Stimulated activated CD4-positive, alpha-beta T cell treated with anti-CD3 and anti-CD28 coated beads, Interleukin-2, amount 100 ng/mL, for 48 hours (primary cell): ENCODE measurements around the gene FOXO4.
"Not testable (repeated sequence)": the region's sequence is repeated elsewhere in the genome, so short reads cannot be mapped to it uniquely, and the experiment has no call there.

ENCODE experiments used
- DNase-seq, 2 donors: peaks; one replicate each; pipeline ENCODE4 v3.0.0-alpha.2; 2020

Gene FOXO4, protein sequence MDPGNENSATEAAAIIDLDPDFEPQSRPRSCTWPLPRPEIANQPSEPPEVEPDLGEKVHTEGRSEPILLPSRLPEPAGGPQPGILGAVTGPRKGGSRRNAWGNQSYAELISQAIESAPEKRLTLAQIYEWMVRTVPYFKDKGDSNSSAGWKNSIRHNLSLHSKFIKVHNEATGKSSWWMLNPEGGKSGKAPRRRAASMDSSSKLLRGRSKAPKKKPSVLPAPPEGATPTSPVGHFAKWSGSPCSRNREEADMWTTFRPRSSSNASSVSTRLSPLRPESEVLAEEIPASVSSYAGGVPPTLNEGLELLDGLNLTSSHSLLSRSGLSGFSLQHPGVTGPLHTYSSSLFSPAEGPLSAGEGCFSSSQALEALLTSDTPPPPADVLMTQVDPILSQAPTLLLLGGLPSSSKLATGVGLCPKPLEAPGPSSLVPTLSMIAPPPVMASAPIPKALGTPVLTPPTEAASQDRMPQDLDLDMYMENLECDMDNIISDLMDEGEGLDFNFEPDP

DNA sequence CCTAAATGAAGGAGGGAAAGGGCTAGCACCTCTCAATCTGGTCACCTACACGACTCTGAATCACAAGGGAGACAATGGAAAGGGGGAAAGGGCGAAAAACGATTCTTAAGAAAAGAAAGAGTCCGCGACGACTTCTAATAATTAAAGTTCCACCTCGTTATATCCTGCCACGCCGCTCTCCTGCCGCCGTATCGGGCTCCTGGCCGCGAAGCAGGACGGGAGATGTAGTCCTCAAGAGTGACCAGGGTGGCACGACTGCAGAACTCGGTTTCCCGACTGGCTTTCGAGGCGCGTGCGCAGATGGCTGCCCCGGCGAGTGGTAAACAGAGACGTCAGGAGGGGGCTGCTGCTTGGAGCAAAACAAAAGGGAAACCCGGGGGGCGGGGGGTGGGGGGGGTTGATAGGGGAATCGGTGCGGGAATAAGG is at the start of gene FOXO4:
TSS of gene FOXO4 (plus strand) at position 297 of the 426 bp plus-strand sequence. CDS start 678 bp downstream, outside the sequence.
- peak; percentile 70 to 75 for DNase-seq

DNA sequence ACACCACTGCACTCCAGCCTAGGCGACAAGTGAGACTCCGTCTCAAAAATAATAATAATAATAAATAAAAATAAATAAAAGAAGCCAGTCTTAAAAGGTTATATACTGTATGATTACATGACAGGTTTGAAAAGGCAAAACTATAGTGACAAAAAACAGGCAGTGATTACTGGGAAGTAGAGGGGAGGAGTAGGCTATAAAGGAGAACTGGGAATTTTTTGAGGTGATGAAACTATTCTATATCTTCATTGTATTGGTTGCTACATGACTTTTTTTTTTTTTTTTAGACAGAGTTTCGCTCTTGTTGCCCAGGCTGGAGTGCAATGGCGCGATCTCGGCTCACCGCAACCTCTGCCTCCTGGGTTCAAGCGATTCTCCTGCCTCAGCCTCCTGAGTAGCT is 47.8 kb upstream of the FOXO4 start:
- not testable (repeated sequence) for DNase-seq

DNA sequence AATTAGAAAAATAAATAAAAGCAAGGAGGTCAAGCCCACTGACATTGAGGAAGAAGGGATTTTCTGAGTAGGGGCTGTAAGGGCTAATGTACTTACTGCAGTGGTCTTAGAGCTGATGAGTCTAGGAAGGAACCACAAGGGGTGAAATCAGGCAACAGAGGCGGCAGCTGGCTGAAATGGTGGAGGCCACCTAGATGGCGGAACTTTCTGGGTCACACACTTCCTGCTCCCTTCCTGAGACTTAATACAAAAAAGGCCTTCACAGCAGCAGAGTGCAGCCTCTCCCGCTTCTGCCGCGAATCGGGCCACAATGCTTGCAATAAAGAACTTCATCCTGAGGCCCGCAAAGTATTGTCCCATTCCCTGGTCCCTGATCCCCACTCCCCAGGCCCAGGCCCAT is 42.9 kb upstream of the FOXO4 start:
- DNase-seq: no peak

DNA sequence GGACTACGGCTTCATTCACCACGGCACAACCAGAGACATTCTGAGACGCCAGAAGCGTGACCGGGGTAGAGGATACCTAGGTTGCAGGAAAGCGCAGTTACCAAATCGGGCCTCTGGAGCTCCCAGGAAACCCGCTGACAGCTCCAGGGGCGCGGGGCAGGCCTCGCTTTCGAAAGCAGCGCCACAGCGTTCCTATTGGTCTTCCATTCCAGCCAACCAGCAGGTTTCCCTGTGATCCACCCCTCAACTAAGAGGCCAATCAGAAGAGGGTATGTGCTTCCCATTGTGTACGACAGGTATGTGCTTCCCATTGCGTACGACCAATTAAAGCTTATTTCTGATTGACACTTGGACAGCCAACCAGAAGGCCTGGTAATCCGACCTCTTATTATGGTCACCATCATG is 42.4 kb upstream of the FOXO4 start:
- DNase-seq: no peak

DNA sequence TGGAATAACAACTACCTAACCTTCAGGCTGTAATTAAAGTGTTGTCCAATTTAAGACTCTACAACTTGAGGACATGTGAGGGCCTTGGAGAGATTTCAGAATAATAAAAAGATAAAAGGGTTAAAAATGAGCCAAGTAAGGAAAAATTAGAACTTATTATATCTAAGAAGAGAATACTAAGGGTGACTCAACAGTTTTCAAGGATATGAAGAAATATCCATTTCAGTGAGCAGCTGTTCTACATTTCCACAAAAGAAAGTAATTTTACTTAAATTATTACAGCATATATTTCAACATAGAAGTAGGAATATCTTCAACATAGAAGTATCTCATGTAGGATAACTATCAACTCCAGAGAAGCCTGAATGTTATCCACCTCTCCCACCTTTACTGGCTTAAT is 38.8 kb upstream of the FOXO4 start:
- DNase-seq: no peak

DNA sequence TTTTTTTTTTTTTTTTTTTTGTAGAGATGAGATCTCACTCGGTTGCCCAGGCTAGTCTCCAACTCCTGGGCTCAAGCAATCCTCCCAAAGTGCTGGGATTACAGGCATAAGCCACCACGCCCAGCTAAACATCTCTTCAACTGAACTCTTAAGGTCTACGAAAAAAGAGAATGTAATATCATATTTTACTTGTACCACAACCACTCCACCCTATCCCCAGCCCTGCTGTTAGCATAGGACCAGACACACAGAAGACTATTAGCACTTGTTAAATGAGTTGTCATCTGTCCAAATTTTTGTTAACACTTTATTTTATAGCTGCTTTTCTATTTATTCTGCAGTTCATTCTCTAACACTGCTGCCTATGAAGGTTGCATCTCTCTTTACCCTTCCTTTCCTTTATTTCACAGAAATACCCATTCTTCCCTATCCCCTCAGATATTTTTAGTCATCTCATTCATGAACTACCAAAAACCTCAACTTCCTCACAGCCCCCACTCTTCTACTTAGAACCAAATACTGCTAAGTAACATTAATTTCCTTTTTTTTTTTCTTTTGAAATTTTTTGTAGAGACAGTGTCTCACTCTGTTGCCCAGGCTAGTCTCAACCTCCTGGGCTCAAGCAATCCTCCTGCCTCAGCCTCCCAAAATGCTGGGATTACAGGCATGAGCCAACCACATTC is 37.7 kb upstream of the FOXO4 start:
- DNase-seq: no peak

DNA sequence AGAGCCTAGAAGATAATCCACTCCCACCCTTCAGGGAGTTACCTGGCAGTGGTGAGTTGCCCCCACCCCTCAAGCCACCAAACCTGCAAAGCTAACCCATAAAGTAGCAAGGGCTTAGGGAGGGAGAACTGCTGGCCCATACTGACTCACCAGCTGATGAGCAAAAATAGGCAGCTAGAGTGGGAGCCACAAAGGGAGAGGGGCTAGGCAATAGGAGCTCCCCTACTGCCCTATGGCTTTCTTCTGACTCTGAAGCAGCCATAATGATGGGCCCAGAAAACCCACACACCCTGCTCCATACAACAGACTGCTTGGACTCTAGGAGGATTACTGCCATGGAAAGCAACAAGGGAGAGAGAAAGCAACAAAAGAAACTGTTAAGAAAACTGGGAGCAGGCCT is 35.5 kb upstream of the FOXO4 start:
- no peak for DNase-seq

DNA sequence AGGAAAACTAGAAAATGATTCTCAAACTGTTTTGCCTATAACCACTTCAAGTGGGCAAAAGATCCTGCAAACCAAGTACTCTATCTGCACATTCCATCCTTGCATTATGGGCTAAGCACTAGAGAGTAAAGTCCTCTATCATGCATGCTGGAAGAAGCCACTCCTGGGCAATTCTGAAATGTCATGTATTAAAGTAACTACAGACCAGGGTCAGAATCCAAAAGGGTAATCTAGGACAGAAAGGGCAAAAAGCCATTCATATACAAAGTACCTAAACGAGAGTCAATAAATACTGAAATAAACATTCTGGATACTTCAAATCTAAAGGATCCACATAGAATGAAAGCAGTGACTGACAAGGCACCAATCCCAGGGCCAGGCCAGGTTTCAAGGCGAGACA is 28.6 kb upstream of the FOXO4 start:
- DNase-seq: no peak

DNA sequence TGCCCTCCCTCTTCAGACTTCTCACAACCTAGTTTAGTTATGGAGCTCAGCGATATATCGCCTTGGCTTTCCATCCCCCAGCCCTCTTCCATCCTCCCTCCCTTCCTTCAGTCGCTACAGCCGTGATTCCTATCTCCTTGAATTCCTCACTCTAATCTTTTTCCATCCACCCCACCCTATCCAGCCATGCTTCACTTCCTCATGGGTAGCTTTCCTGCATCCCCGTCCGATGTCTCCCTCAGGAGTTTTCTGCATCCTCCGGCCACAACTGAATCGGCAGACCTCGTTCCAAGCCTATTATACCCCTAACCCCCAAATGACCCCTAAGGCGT is 28.0 kb upstream of the FOXO4 start:
- DNase-seq: no peak

DNA sequence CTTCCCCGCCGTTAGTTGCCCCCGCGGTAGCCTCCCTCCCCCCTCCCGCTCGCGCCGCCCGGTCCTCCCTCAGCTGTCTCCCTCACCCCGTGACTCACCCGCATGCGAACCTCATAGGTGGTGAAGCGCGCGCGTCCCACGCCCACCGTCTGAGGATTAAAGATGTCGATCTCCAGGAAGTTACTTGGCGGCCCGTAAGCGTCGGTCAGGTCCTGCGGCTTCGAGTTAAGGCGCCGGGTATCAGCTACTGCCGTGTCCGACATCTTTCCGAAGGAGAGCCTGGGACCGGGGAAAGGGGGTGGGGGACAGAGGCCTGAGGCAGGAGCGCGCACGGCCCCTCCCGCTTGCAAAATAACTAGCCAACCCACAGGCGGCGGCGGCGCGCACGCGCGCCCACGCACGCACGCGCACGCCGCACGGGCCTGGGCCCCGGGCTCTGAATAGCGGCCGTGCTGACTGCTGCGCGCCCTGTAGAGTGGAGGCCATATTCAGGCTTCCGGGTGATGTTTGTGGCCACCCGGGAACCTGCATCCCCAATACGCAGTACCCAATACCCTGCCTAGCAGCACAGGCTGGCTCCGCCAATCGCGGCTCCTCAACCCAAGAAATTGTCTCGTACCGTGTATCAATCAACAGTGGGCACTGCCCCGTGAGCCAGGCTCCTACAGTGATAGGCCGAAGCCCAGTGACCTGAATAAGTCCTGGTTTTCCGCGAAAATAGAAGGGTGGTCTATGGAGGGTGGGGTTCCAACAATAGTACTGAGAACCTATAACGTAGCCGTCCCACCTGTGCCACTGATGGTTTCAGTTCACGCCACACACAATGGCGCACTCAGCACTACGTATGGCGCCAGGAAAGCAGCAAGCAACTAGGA is 27.4 kb upstream of the FOXO4 start, which contains the start of gene SNX12:
TSS of gene SNX12 (minus strand) at position 291 of the 875 bp plus-strand sequence. CDS start at position 263, 28 bp downstream.
- peak; percentile 73 to 75 for DNase-seq

DNA sequence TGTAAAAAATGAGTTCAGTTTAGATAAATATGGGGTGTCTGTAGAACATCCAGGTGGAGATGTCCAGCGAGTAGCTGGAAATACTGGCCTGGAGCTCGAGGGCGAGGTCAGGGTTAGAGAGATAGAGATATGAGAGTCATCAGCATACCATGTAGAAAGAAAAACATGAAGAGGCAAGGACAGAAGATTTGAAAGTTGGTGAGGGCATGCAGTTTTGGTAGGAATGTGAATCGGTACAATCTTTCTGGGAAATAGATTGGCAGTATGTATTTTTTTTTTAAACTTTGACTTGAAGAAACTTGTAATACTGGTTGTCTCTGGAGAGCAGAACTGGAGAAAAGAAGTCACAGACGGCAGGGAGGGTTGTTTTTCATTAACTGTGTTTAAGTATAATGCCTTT is 25.1 kb upstream of the FOXO4 start:
- no peak for DNase-seq

DNA sequence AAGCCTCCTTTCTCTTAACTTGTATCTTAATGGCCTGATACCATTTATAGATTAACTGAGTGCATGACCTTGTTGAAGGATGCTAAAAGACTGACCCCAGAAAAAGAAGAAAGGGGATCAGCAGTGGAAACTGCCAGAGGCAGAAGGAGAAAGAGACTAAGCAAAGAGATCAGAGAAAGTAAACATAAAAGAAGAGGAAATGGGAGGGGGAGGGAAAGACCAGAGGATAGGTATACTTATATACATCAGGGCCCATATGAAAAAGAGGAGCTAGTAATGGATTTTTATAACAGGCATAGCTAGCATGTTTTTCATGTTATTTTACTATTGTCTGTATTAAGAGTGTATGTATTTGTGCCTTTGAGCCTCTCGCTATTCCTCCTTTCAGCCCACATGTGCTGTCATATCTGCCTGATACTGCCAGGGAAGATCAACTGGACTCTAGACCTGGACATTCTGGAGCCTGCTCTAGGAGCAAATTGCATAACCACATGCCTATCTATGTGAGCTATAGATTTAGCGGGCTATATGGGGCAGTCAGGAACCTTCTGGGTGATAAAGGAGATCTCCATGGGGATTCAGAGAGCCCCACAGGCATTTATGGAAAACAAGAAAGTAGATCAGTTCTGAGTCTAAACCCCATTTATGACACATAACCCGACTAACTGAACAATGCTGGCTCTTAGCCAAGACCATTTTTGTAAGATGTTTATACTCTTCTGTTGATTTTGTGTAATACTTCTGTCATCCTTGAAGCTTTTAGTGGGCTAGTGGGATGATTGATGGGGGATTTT is 14.1 kb upstream of the FOXO4 start:
- no peak for DNase-seq

DNA sequence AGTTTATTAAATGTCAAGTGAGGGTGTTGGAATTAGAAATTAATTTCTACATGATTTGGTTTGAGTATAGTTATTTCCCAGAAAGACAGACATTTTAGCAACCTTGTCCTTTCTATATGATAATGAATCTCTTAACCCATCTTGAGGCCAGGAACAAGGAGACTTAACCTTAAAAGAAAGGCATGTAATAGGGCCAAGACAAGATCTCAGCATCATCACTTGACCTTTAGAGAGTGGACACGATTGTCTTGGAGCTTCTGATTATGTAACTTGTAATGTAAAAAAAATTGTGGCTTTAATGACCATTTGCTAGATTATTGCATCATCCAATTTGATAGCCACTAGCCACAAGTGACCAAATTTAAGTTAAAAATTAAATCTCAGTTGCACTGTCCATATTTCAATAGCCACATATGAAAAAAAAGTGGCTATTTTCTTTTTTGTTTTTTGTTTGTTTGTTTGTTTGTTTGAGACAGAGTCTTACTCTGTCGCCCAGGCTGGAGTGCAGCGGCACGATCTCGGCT is 13.5 kb upstream of the FOXO4 start:
- no peak for DNase-seq

DNA sequence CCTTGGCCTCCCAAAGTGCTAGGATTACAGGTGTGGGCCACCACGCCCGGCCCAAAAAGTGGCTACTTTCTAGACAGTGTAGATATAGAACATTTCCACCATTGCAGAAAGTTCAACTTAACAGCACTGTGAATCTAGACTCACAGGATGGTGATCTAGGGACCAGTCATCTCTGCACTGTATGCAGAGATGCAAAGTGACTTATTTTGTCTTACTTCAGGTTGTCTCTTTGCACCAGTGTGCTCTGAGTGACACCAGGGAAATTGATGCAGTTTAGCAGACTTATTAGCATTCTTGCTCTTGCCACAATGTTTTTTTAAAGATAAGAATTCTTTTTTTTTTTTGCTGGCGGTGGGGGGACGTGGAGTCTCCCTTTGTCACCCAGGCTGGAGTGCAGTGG is 12.8 kb upstream of the FOXO4 start:
- DNase-seq: no peak

DNA sequence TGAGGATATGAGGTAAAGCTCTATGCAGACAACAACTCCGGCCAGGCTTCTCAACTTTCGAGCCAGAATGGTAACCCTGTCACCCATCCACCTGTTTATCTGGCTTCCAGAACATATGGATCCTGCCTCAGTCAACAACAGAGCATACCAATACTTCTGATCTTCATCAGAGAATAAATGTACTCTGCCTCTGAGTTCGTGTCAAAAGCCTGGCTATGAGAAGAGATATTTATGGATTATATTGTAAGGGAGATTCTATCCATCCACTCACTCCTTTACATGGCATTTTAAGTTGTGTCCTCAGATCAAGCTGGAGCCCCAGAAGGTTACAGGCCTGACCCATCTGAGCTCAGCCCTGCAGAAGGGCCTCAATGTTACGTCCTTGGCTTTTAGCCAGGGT is 9.8 kb upstream of the FOXO4 start:
- DNase-seq: no peak

DNA sequence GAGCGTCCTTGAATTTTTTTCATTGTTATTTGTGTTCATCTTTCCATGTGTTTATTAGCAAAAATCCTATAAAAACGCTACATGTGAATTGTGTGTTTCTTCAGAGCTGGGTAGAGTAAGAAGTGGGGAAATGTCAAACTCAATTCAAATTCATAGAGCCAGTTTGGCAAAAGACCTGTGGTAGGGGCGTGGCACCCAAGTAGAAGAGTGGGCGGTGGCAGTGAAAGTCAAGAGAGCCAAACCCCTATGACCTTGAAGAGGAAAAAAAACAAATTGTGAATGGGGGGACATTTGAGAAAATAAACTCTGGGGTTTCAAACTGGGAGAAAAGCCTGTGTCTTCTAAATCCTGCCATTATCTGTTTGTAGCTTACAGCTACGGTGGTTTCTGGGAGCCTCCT is 4.4 kb upstream of the FOXO4 start:
- DNase-seq: no peak

DNA sequence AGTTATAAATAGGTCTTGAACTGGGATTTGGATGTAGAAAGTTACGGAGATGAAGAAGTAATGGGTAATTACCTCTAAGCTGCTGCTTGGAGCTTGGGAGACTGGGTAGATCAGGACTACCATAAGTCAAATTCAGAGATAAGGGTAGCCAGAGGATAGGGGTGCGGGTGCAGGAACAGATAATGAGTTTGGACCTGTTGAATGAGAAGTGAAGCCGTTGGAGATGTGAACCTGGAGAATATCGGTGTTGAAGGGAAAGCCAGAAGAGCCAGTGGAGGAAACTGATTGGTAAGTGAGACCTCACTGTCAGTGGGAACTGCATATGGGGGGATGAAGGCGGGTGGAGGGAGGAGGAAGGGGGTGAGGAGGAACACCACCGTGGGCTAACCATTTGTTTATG is 618 bp upstream of the FOXO4 start:
- DNase-seq: no peak

DNA sequence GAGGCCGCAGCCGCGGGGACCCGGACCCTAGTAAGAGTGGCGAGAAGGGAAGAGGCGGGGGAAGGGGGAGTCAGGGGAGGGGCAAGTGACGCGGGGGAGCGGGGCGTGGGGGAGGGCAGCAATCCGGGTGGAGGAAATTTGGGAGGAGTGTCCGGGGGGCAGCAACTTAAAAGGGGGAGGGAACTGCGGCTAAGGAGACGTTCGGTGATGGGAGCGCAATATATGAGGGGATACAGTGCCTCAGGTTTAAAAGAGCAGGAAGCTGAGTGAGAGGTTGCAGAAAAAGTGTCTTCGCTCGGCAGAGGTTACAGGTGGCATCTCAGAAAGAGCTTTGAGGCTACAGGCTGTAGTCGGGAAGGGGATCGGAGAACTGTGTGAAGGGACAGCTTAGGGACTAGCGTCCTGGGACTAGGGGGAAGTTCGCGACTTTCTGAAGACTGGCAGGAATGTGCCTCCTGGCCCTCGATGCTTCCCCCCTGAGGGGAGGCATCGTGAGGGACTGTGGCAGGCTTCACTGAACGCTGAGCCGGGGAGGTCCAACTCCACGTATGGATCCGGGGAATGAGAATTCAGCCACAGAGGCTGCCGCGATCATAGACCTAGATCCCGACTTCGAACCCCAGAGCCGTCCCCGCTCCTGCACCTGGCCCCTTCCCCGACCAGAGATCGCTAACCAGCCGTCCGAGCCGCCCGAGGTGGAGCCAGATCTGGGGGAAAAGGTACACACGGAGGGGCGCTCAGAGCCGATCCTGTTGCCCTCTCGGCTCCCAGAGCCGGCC is 519 bp downstream of the FOXO4 start:
- peak in 1 of 2 donors; percentile 28 for DNase-seq

DNA sequence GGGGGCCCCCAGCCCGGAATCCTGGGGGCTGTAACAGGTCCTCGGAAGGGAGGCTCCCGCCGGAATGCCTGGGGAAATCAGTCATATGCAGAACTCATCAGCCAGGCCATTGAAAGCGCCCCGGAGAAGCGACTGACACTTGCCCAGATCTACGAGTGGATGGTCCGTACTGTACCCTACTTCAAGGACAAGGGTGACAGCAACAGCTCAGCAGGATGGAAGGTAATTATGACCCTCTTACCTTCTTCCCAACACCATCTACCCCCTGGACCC is 1.0 kb downstream of the FOXO4 start:
- DNase-seq: no peak

DNA sequence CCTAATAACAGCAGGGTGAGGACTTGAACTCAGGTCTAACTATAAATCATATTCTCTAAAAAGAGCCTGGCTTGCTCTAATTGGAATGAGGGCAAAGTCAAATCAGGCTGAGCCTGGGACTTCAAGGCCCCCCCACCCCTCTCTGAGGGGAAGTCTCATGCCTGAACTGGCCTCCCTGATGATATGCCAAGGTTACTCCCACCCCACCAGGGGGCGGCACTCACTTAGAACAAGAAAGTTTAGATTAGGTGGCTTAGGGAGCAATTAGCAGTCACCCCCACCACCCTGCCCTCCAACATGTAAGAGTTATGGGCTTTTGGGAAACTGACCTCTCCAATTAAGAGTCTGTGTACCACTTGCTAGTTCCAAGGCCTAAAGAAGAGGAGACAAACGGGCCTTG is 2.7 kb downstream of the FOXO4 start:
- peak; percentile 54 to 67 for DNase-seq

DNA sequence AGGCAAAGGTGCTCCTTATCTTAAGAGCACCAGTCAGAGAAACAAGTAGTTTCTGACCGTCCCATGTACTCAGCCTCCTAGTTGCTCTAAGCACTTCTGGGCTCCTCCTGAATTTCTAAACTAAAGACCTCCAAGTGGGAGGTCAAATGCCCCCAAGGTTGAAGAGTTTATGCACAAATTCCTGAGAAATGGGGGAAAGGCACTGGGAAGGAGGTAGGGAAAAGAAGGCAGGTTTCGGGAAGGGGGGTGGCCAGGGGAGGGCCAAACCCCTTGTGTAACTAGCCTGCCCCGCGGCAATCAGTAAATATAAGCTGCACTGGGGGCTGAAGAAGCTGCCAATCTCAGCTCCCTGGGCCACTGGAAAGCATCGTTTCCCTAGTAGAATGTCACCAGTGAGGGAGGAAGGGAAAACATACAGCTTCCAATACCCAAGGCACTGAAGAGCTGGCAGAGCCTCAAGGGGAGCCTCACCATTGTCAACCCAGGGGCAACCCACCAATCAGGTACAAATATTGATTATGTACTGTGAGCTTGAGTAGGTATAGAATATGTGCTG is 3.4 kb downstream of the FOXO4 start:
- DNase-seq: no peak
